ENCODE results near the gene KCNF1. TPM values are rescaled to one million over a fixed set of nuclear protein-coding genes. Genes with fewer than 3 reads are reported as not detected.

The KCNF1 gene
- total RNA-seq, 2 donors from 2014 or later = 0.22 to 0.90 TPM

DNA sequence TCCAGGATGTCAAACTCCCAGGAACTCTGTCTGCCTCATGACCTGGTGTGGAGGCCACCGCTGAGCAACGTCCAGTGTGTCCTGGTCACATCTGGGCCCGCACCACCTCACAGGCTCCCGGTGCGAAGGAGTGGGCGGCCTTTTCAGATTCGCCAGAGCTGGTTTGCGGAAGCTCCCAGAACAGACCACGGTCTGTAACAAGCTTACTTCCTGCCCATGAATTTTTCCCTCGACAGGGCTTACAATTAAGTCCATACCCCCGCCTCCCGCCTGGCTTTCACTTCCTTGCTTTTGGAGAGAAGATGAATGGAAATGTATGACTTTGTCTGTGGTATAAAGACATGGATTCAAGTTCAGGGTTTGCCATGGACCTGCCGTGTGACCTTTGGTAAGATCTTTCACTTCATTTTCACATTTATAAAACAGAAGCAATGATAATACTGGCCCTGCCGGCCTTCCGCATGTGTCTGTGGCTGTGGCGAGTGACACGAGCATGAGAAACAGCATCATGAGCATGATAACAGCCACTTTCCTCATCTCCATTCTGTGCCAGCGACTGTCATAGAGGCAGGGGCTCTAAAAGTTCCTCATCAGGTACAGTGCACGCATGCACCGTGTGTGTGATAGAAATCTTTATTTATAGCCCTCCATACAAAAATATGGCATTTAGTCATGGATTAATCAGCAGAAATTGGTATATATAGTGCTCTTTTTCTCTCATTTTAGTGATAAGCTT, 31.0 kb upstream of the KCNF1 start:
- intact Hi-C loops (cut with DNase I) = no loop called here
- Histone ChIP-seq H3K27me3 (no peaks in the 10 kb centered on the region), H3K4me1 (peaks cover 16% of the 10 kb centered on the region), H3K9me3 (no peaks in the 10 kb centered on the region), H3K4me3 (no peak overlapping the region), H3K9ac (ENCODE audit: low read depth in 2 of 2, low read length in 2 of 2) (no peak overlapping the region), H3K27ac (no peak overlapping the region), H3K36me3 (no peaks in the 10 kb centered on the region)
- DNase-seq = no peak
- TF ChIP-seq, protein P1, sequence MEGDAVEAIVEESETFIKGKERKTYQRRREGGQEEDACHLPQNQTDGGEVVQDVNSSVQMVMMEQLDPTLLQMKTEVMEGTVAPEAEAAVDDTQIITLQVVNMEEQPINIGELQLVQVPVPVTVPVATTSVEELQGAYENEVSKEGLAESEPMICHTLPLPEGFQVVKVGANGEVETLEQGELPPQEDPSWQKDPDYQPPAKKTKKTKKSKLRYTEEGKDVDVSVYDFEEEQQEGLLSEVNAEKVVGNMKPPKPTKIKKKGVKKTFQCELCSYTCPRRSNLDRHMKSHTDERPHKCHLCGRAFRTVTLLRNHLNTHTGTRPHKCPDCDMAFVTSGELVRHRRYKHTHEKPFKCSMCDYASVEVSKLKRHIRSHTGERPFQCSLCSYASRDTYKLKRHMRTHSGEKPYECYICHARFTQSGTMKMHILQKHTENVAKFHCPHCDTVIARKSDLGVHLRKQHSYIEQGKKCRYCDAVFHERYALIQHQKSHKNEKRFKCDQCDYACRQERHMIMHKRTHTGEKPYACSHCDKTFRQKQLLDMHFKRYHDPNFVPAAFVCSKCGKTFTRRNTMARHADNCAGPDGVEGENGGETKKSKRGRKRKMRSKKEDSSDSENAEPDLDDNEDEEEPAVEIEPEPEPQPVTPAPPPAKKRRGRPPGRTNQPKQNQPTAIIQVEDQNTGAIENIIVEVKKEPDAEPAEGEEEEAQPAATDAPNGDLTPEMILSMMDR (IDR thresholded peaks at IDR 0.05) = no peak

DNA sequence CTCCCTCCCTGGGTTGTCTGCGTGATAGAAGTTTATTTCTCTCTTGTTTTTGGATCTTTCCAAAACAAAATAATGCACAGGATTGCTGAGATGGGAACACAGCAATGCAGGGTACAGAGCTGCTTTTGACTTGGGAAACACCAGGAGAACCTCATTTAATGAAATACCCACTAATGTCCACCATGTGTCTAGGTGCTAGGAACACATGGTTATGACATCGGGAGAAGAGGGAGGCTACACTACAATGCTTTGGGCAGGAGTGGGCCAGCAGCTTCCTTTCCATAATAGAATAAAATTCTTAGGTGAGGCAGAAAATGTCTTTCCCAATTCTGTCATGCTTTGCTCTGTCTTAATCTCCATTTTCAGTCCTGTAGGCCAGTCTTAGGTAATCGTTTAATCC, 29.2 kb upstream of the KCNF1 start:
- Histone ChIP-seq H3K4me1 (peaks cover 10% of the 10 kb centered on the region), H3K9ac (ENCODE audit: low read depth in 2 of 2, low read length in 2 of 2) (peak overlapping the region in 1 of 2 donors; percentile 18), H3K9me3 (no peaks in the 10 kb centered on the region), H3K27me3 (no peaks in the 10 kb centered on the region), H3K4me3 (no peak overlapping the region), H3K27ac (no peak overlapping the region), H3K36me3 (no peaks in the 10 kb centered on the region)
- DNase-seq = no peak
- TF ChIP-seq, protein P1 (IDR thresholded peaks at IDR 0.05) = no peak
- intact Hi-C loops (cut with DNase I) = no loop called here

DNA sequence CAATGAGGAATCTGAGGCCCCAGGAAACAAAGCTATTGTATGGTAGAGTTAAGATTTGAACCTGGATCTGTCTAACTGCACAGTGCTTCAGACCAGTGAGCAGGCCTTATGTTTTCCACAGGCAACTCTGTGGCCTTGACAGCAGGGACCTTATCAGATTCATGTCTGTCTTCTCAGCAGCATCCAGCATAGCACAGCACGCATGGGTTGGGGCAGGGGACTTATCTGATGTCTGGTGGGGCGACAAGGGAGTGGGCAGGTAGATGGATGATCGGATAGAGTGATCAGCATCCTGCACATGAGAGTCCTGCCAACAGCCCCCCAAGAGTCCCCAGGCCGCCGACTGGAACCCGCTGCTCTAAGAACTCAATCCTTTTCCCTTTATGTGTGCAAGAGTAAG, 28.7 kb upstream of the KCNF1 start:
- no peaks in the 10 kb centered on the region for H3K9me3 ChIP-seq
- DNase-seq = no peak
- no peak overlapping the region for H3K9ac ChIP-seq (ENCODE audit: low read depth in 2 of 2, low read length in 2 of 2)
- intact Hi-C loops (cut with DNase I) = no loop called here
- no peak overlapping the region for H3K27ac ChIP-seq
- no peaks in the 10 kb centered on the region for H3K27me3 ChIP-seq
- H3K4me3 ChIP-seq = no peak overlapping the region
- H3K4me1 ChIP-seq = peaks cover 9% of the 10 kb centered on the region
- no peaks in the 10 kb centered on the region for H3K36me3 ChIP-seq
- TF ChIP-seq, protein P1 (IDR thresholded peaks at IDR 0.05) = no peak

DNA sequence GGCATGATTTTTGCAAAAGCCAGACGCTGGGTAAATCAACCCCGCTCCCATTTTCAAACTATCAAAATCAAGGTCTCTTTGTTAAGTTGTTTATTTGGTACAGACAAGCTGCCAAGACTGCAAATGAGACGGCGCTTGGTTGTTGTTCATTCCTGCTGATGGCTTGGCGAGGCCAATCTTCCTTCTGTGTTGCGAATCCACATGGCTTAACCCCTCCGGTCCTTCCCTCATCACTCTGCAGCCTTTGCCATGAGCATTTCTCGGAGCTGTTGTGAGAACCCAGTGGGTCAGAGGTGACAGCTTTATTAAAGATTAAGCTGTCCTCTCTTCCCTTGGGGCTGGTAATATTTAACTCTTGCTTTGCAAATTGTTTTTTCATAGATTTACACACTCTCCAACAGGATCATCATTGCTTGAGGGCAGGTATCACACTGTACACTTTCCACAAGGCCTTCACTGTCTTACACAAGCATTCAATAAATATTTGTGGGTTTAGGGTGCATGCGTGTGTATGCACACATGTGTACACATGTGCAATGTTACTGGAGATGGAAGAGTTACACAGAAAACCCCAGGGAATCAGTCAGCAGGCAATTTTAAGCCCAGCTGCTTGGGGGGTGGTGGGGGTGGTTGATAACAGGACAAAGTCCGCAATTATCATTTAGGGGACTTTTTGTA, 27.8 kb upstream of the KCNF1 start:
- peaks cover 9% of the 10 kb centered on the region for H3K4me1 ChIP-seq
- H3K4me3 ChIP-seq = no peak overlapping the region
- intact Hi-C loops (cut with DNase I) = no loop called here
- H3K9ac ChIP-seq (ENCODE audit: low read depth in 2 of 2, low read length in 2 of 2) = peak overlapping the region in 1 of 2 donors; percentile 41
- H3K27ac ChIP-seq = no peak overlapping the region
- no peak for DNase-seq
- TF ChIP-seq, protein P1 (IDR thresholded peaks at IDR 0.05) = no peak
- no peaks in the 10 kb centered on the region for H3K27me3 ChIP-seq
- H3K9me3 ChIP-seq = no peaks in the 10 kb centered on the region
- H3K36me3 ChIP-seq = no peaks in the 10 kb centered on the region

DNA sequence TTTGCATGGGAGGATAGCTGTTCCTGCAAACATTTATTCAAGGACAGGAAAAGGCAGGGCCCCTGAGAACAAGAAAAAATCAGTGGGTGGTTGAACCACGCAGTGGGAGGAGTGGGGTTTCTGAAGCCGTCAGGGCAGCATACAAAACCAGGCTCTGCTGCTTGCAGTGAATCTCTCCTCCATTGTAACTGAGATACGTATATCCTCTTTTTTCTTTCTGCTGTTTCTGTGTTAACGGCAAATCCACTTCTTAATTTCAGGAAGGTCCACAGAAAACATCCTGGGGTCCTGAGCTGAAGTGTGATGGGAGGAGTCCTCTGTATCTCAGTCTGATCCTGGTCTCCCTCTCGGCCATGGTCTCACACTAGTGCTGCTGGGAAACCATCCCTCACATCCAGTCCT, 27.2 kb upstream of the KCNF1 start:
- no peaks in the 10 kb centered on the region for H3K36me3 ChIP-seq
- H3K9ac ChIP-seq (ENCODE audit: low read depth in 2 of 2, low read length in 2 of 2) = peak overlapping the region in 1 of 2 donors; percentile 41
- no peaks in the 10 kb centered on the region for H3K9me3 ChIP-seq
- no peak for DNase-seq
- H3K27ac ChIP-seq = peak overlapping the region; percentile 6
- H3K4me1 ChIP-seq = peaks cover 9% of the 10 kb centered on the region
- H3K4me3 ChIP-seq = no peak overlapping the region
- TF ChIP-seq, protein P1 (IDR thresholded peaks at IDR 0.05) = no peak
- no peaks in the 10 kb centered on the region for H3K27me3 ChIP-seq
- intact Hi-C loops (cut with DNase I) = no loop called here

Data from colonic mucosa (tissue), 4 donors.